ENCODE results near the gene CHPF2.

Gene CHPF2

DNA sequence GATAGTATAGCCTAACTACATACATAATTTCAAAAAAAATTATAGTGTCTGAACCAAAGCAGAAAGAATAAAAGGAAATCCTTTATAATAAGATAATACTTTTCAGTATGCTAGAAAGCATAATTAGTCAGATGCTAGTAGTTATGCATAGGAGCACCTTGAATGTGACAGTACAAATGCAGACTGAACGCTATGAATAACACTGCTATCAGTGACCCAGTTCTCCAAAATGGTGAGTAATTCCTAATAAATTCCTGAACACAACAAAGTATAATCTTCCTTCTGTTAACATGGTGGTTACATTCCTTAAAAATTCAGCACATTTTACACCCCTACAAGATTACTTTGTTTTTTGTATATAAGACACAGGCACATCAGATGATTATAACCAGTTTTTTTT is 1.2 kb upstream of the CHPF2 start:
- in situ Hi-C loops (cut with MboI; ENCODE audit: low pct_unique_long_range_greater_than_20kb, low sequenced_read_pairs, unreplicated experiment): no loop called here
- TF ChIP-seq, protein P1, sequence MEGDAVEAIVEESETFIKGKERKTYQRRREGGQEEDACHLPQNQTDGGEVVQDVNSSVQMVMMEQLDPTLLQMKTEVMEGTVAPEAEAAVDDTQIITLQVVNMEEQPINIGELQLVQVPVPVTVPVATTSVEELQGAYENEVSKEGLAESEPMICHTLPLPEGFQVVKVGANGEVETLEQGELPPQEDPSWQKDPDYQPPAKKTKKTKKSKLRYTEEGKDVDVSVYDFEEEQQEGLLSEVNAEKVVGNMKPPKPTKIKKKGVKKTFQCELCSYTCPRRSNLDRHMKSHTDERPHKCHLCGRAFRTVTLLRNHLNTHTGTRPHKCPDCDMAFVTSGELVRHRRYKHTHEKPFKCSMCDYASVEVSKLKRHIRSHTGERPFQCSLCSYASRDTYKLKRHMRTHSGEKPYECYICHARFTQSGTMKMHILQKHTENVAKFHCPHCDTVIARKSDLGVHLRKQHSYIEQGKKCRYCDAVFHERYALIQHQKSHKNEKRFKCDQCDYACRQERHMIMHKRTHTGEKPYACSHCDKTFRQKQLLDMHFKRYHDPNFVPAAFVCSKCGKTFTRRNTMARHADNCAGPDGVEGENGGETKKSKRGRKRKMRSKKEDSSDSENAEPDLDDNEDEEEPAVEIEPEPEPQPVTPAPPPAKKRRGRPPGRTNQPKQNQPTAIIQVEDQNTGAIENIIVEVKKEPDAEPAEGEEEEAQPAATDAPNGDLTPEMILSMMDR (IDR thresholded peaks at IDR 0.05; ENCODE audit: extremely low read depth, insufficient read depth, missing control alignments): no peak
- DNase-seq (ENCODE audit: low spot score): no peak

DNA sequence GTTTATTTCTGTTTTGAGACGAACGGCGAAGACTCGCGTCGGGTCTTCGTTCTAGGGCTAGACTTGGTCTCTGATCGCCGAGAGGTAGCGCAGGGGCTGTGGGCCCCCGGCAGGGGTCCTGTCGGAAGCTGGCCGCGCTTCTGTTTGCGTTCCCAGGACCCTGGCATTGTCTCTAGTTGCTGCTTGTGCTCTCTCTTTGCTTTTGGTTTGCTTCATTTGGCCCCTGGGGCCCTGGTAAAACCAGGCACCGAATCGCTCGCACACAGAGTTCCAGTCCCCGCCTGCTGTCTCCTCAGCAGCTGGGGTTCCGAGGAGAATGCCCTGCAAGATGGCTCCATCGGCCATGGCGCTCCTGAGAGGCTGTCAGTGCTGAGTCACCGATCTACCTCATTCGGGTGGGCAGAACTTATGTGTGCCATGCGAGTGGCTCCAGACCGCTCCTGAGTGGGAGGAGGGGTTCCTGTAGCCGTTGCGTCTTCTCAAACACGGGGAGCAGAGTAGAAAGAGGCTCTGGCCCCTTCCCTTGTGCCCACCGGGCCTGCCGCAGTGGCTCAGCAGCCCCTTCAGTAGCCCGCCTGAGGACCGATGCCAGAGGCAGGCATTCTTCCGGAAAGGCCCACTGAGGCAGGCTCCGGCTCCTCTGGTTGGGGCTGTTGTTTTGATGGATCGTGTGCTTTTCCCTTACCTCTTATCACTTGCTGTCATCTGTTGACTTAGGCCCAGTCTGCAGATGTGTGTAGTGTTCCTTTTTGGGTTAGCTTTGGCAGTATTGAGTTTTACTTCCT is 826 bp downstream of the CHPF2 start:
- peak; percentile 79 for DNase-seq (ENCODE audit: low spot score)
- in situ Hi-C loops (cut with MboI; ENCODE audit: low pct_unique_long_range_greater_than_20kb, low sequenced_read_pairs, unreplicated experiment): no loop called here
- TF ChIP-seq, protein P1 (IDR thresholded peaks at IDR 0.05; ENCODE audit: extremely low read depth, insufficient read depth, missing control alignments): no peak

- TF ChIP-seq, protein P1 (IDR thresholded peaks at IDR 0.05; ENCODE audit: extremely low read depth, insufficient read depth, missing control alignments): no peak
- in situ Hi-C loops (cut with MboI; ENCODE audit: low pct_unique_long_range_greater_than_20kb, low sequenced_read_pairs, unreplicated experiment): no loop called here
- no peak for DNase-seq (ENCODE audit: low spot score)
These were observed 1.5 kb downstream of the CHPF2 start for GRCh38 chr7:151233804-151234203.

- in situ Hi-C loops (cut with MboI; ENCODE audit: low pct_unique_long_range_greater_than_20kb, low sequenced_read_pairs, unreplicated experiment): no loop called here
- no peak for DNase-seq (ENCODE audit: low spot score)
- TF ChIP-seq, protein P1 (IDR thresholded peaks at IDR 0.05; ENCODE audit: extremely low read depth, insufficient read depth, missing control alignments): no peak
These were observed 3.0 kb downstream of the CHPF2 start for GRCh38 chr7:151235091-151235787.

- DNase-seq (ENCODE audit: low spot score): no peak
- in situ Hi-C loops (cut with MboI; ENCODE audit: low pct_unique_long_range_greater_than_20kb, low sequenced_read_pairs, unreplicated experiment): no loop called here
- TF ChIP-seq, protein P1 (IDR thresholded peaks at IDR 0.05; ENCODE audit: extremely low read depth, insufficient read depth, missing control alignments): no peak
These were observed 4.1 kb downstream of the CHPF2 start for GRCh38 chr7:151236406-151236805.

GRCh38 chr7:151237244-151238189 is 5.2 kb downstream of the CHPF2 start:
- in situ Hi-C loops (cut with MboI; ENCODE audit: low pct_unique_long_range_greater_than_20kb, low sequenced_read_pairs, unreplicated experiment): no loop called here
- TF ChIP-seq, protein P1 (IDR thresholded peaks at IDR 0.05; ENCODE audit: extremely low read depth, insufficient read depth, missing control alignments): no peak
- DNase-seq (ENCODE audit: low spot score): no peak
